ENCODE data around the gene PTPRZ1.

Gene PTPRZ1

GRCh38 chr7:121878918-121879464 is 6.0 kb downstream of the PTPRZ1 start:
- Histone ChIP-seq H3K18ac (ENCODE audit: low read depth in 1 of 2, low read length in 2 of 2) (no peak overlapping the region), H2AK5ac (ENCODE audit: low read length, severe bottlenecking) (no peak overlapping the region), H2AFZ (ENCODE audit: low read depth, low read length) (no peak overlapping the region), H3K4me3 (ENCODE audit: insufficient read depth in 1 of 2, low read depth in 1 of 2, low read length in 2 of 2) (no peak overlapping the region), H3K9ac (ENCODE audit: low read length) (no peak overlapping the region), H3K4me2 (ENCODE audit: low read length, poor library complexity, severe bottlenecking) (no peak overlapping the region), H3K4me1 (ENCODE audit: control insufficient read depth, insufficient read depth, low read depth, low read length) (no peaks in the 10 kb centered on the region), H3K27ac (ENCODE audit: low read length, poor library complexity, severe bottlenecking) (no peak overlapping the region), H3K9me3 (ENCODE audit: control insufficient read depth, low read length) (no peaks in the 10 kb centered on the region), H3K23ac (ENCODE audit: low read length in 2 of 2) (no peak overlapping the region), H2BK120ac (ENCODE audit: low read depth, low read length) (no peak overlapping the region), H3K79me1 (replicated peaks; ENCODE audit: low read length, poor library complexity, severe bottlenecking) (no peaks in the 10 kb centered on the region), H3K14ac (ENCODE audit: low read length in 2 of 2) (no peak overlapping the region), H2BK5ac (ENCODE audit: low read depth, low read length, poor library complexity, severe bottlenecking) (no peak overlapping the region), H3K27me3 (ENCODE audit: control insufficient read depth in 1 of 2, insufficient read depth in 1 of 2, low read length in 2 of 2) (peaks cover 0 to 8% of the 10 kb centered on the region in 2 experiments), H2BK15ac (ENCODE audit: low read depth, poor library complexity, severe bottlenecking) (no peak overlapping the region), H3K4ac (ENCODE audit: low read depth in 1 of 2, low read length in 2 of 2) (no peak overlapping the region), H3K36me3 (ENCODE audit: control insufficient read depth in 1 of 2, insufficient read depth in 2 of 2, low read depth in 1 of 2, low read length in 2 of 2) (no peaks in the 10 kb centered on the region), H4K91ac (ENCODE audit: low read length) (no peak overlapping the region), H4K8ac (ENCODE audit: low read length) (no peak overlapping the region), H2BK12ac (ENCODE audit: low read length in 2 of 2) (no peak overlapping the region)
- 92% methylated on average over 5 of the region's 5 CpGs for WGBS
- DNase-seq: no peak

DNA sequence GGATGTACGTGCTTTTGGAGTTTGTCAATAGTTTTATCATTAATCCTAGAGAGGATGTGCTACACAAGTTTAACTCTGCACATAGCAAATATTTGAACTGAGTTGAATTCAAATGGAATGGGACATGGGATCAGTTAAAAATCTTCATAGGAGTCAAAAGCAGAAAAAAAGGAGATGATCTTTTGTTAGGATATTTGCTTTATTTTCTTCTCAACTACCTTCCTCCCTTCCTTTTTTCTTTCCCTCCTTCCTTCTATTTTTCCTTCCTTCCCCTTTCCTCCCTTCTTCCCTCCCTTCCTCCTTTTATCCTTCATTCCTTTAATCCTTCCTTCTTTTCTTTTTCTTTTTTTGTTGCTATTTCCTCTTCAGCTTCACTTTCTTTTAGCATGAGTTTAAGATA is 6.6 kb downstream of the PTPRZ1 start:
- H3K14ac ChIP-seq (ENCODE audit: low read length in 2 of 2): no peak overlapping the region
- H3K36me3 ChIP-seq (ENCODE audit: control insufficient read depth in 1 of 2, insufficient read depth in 2 of 2, low read depth in 1 of 2, low read length in 2 of 2): no peaks in the 10 kb centered on the region
- H2AFZ ChIP-seq (ENCODE audit: low read depth, low read length): no peak overlapping the region
- no peak overlapping the region for H3K9ac ChIP-seq (ENCODE audit: low read length)
- H2BK15ac ChIP-seq (ENCODE audit: low read depth, poor library complexity, severe bottlenecking): no peak overlapping the region
- no peaks in the 10 kb centered on the region for H3K9me3 ChIP-seq (ENCODE audit: control insufficient read depth, low read length)
- 91% methylated on average over 1 of the region's 1 CpG for WGBS
- H3K4ac ChIP-seq (ENCODE audit: low read depth in 1 of 2, low read length in 2 of 2): no peak overlapping the region
- H3K4me3 ChIP-seq (ENCODE audit: insufficient read depth in 1 of 2, low read depth in 1 of 2, low read length in 2 of 2): no peak overlapping the region
- no peaks in the 10 kb centered on the region for H3K79me1 ChIP-seq (replicated peaks; ENCODE audit: low read length, poor library complexity, severe bottlenecking)
- no peak overlapping the region for H3K4me2 ChIP-seq (ENCODE audit: low read length, poor library complexity, severe bottlenecking)
- no peak overlapping the region for H3K23ac ChIP-seq (ENCODE audit: low read length in 2 of 2)
- no peak overlapping the region for H2BK12ac ChIP-seq (ENCODE audit: low read length in 2 of 2)
- DNase-seq: no peak
- H2BK120ac ChIP-seq (ENCODE audit: low read depth, low read length): no peak overlapping the region
- peaks cover 0 to 8% of the 10 kb centered on the region in 2 experiments for H3K27me3 ChIP-seq (ENCODE audit: control insufficient read depth in 1 of 2, insufficient read depth in 1 of 2, low read length in 2 of 2)
- H4K91ac ChIP-seq (ENCODE audit: low read length): no peak overlapping the region
- no peak overlapping the region for H4K8ac ChIP-seq (ENCODE audit: low read length)
- H2BK5ac ChIP-seq (ENCODE audit: low read depth, low read length, poor library complexity, severe bottlenecking): no peak overlapping the region
- no peak overlapping the region for H3K18ac ChIP-seq (ENCODE audit: low read depth in 1 of 2, low read length in 2 of 2)
- no peak overlapping the region for H2AK5ac ChIP-seq (ENCODE audit: low read length, severe bottlenecking)
- no peak overlapping the region for H3K27ac ChIP-seq (ENCODE audit: low read length, poor library complexity, severe bottlenecking)
- H3K4me1 ChIP-seq (ENCODE audit: control insufficient read depth, insufficient read depth, low read depth, low read length): no peaks in the 10 kb centered on the region

GRCh38 chr7:121882731-121883130 is 9.8 kb downstream of the PTPRZ1 start:
- Histone ChIP-seq H3K4me1 (ENCODE audit: control insufficient read depth, insufficient read depth, low read depth, low read length) (no peaks in the 10 kb centered on the region), H2BK15ac (ENCODE audit: low read depth, poor library complexity, severe bottlenecking) (no peak overlapping the region), H3K18ac (ENCODE audit: low read depth in 1 of 2, low read length in 2 of 2) (no peak overlapping the region), H2AK5ac (ENCODE audit: low read length, severe bottlenecking) (no peak overlapping the region), H3K79me1 (replicated peaks; ENCODE audit: low read length, poor library complexity, severe bottlenecking) (no peaks in the 10 kb centered on the region), H3K14ac (ENCODE audit: low read length in 2 of 2) (no peak overlapping the region), H3K27ac (ENCODE audit: low read length, poor library complexity, severe bottlenecking) (no peak overlapping the region), H3K9ac (ENCODE audit: low read length) (no peak overlapping the region), H2BK120ac (ENCODE audit: low read depth, low read length) (no peak overlapping the region), H2AFZ (ENCODE audit: low read depth, low read length) (no peak overlapping the region), H4K91ac (ENCODE audit: low read length) (no peak overlapping the region), H3K9me3 (ENCODE audit: control insufficient read depth, low read length) (no peaks in the 10 kb centered on the region), H3K4me3 (ENCODE audit: insufficient read depth in 1 of 2, low read depth in 1 of 2, low read length in 2 of 2) (no peak overlapping the region), H2BK12ac (ENCODE audit: low read length in 2 of 2) (no peak overlapping the region), H3K27me3 (ENCODE audit: control insufficient read depth in 1 of 2, insufficient read depth in 1 of 2, low read length in 2 of 2) (no peaks in the 10 kb centered on the region), H3K36me3 (ENCODE audit: control insufficient read depth in 1 of 2, insufficient read depth in 2 of 2, low read depth in 1 of 2, low read length in 2 of 2) (no peaks in the 10 kb centered on the region), H4K8ac (ENCODE audit: low read length) (no peak overlapping the region), H2BK5ac (ENCODE audit: low read depth, low read length, poor library complexity, severe bottlenecking) (no peak overlapping the region), H3K4me2 (ENCODE audit: low read length, poor library complexity, severe bottlenecking) (no peak overlapping the region), H3K4ac (ENCODE audit: low read depth in 1 of 2, low read length in 2 of 2) (no peak overlapping the region), H3K23ac (ENCODE audit: low read length in 2 of 2) (no peak overlapping the region)
- no peak for DNase-seq
- WGBS: 100% methylated on average over 1 of the region's 2 CpGs

- Histone ChIP-seq H3K27ac (ENCODE audit: low read length, poor library complexity, severe bottlenecking) (no peak overlapping the region), H3K4me2 (ENCODE audit: low read length, poor library complexity, severe bottlenecking) (no peak overlapping the region), H2BK5ac (ENCODE audit: low read depth, low read length, poor library complexity, severe bottlenecking) (no peak overlapping the region), H3K36me3 (ENCODE audit: control insufficient read depth in 1 of 2, insufficient read depth in 2 of 2, low read depth in 1 of 2, low read length in 2 of 2) (no peaks in the 10 kb centered on the region), H2AK5ac (ENCODE audit: low read length, severe bottlenecking) (no peak overlapping the region), H2BK12ac (ENCODE audit: low read length in 2 of 2) (no peak overlapping the region), H2BK120ac (ENCODE audit: low read depth, low read length) (no peak overlapping the region), H2AFZ (ENCODE audit: low read depth, low read length) (no peak overlapping the region), H3K9me3 (ENCODE audit: control insufficient read depth, low read length) (no peaks in the 10 kb centered on the region), H4K91ac (ENCODE audit: low read length) (no peak overlapping the region), H2BK15ac (ENCODE audit: low read depth, poor library complexity, severe bottlenecking) (no peak overlapping the region), H3K23ac (ENCODE audit: low read length in 2 of 2) (no peak overlapping the region), H4K8ac (ENCODE audit: low read length) (no peak overlapping the region), H3K14ac (ENCODE audit: low read length in 2 of 2) (no peak overlapping the region), H3K27me3 (ENCODE audit: control insufficient read depth in 1 of 2, insufficient read depth in 1 of 2, low read length in 2 of 2) (no peaks in the 10 kb centered on the region), H3K18ac (ENCODE audit: low read depth in 1 of 2, low read length in 2 of 2) (no peak overlapping the region), H3K4me1 (ENCODE audit: control insufficient read depth, insufficient read depth, low read depth, low read length) (no peaks in the 10 kb centered on the region), H3K4ac (ENCODE audit: low read depth in 1 of 2, low read length in 2 of 2) (no peak overlapping the region), H3K4me3 (ENCODE audit: insufficient read depth in 1 of 2, low read depth in 1 of 2, low read length in 2 of 2) (no peak overlapping the region), H3K9ac (ENCODE audit: low read length) (no peak overlapping the region), H3K79me1 (replicated peaks; ENCODE audit: low read length, poor library complexity, severe bottlenecking) (no peaks in the 10 kb centered on the region)
- WGBS: 87% methylated on average over 4 of the region's 4 CpGs
- no peak for DNase-seq
These were observed 12.4 kb downstream of the PTPRZ1 start for GRCh38 chr7:121885166-121885920.
